HG03139 (cell line): ENCODE data around the gene SPCS1.
"Not testable (repeated sequence)": the region's sequence is repeated elsewhere in the genome, so short reads cannot be mapped to it uniquely, and the experiment has no call there.

Experiments used
- ATAC-seq: cut with Tn5 transposase; IDR thresholded peaks from one replicate; pipeline ENCODE4 v1.9.1; 2021; ENCODE audit not compliant: unreplicated experiment

Gene SPCS1

DNA sequence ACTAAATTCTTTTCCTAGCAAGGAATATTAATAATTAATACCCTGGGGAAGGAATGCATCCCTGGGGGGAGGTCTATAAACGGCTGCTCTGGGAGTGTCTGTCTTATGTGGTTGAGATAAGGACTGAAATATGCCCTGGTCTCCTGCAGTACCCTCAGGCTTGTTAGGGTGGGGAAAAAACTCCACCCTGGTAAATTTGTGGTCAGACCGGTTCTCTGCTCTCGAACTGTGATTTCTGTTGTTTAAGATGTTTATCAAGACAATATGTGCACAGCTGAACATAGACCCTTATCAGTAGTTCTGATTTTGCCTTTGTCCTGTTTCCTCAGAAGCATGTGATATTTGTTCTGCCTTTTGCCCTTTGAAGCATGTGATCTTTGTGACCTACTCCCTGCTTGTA lies 22.8 kb downstream of the SPCS1 start:
- ATAC-seq = not testable (repeated sequence)

DNA sequence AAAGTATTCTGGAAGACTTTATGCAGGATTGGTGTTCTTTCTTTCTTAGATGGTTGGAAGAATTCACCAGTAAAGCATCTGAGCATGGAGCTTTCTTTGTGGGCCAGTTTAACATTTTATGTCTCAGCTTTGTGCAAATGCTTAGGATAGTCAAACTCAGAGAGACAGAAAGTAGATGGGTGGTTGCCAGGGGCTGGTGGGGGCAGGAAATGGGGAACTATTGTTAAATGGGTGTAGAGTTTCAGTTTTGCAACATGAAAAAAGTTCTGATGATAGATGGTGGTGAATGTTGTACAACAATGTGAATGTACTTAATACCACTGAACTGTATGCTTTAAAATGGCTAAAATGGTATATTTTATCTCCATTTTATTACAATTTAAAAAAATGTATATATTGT lies 24.8 kb downstream of the SPCS1 start:
- ATAC-seq = no peak

DNA sequence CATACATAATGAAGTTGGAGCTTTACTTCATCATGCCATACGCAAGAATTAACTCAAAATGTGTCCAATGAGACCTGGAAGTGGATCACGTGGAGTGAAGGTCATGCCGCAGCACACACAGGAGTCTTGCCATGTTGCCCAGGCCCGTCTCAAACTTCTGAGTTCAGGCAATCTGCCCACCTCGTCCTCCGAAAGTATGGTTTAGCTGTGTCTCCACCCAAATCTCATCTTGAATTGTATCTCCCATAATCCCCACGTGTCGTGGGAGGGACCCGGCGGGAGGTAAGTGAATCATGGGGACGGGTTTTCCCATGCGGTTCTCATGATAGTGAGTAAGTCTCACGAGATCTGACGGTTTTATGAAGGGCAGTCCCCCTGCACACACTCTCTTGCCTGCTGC lies 25.7 kb downstream of the SPCS1 start:
- ATAC-seq = no peak

DNA sequence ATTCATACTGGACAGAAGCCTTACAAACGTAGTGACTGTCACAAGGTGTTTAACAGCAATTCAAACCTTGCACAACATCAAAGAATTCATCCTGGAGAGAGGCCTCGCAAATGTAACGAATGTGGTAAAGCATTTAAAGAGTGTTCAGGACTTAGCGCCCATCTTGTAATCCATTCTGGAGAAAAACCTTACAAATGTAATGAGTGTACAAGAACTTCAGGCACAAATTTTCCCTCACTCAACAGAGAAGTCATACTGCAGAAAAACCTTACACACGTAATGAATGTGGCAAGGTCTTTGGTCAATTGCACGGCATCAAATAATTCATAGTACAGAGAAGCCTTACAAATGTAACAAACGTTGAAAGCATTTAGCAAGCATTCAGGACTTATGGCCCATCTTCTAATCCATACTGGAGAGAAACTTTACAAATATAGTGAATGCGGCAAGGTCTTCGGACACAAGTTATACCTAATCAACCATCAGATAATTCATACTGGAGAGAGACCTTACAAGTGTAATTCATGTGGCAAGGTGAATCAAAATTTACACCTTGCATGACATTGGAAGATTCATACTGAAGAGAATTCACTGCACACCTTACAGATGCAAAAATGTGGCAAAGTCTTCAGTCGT lies 27.5 kb downstream of the SPCS1 start:
- no peak for ATAC-seq

DNA sequence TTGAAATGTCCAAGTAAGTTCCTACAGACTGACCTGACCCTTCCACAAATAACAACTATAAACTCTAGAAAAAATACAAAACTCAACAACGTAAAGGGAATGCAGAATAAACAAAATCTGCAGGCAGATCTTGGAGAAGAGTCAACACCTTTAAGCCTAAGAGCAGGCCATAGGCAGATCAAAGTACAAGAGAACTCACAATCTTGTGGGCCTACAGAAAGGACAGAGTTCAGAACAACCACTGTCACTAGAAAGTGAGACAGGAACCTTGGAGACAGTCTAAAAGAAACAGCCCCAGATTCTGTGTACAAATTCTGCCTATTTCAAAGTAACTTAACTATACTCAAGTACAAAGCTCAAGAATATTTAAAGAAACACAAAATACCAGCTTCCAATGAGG lies 33.8 kb downstream of the SPCS1 start:
- ATAC-seq = no peak

DNA sequence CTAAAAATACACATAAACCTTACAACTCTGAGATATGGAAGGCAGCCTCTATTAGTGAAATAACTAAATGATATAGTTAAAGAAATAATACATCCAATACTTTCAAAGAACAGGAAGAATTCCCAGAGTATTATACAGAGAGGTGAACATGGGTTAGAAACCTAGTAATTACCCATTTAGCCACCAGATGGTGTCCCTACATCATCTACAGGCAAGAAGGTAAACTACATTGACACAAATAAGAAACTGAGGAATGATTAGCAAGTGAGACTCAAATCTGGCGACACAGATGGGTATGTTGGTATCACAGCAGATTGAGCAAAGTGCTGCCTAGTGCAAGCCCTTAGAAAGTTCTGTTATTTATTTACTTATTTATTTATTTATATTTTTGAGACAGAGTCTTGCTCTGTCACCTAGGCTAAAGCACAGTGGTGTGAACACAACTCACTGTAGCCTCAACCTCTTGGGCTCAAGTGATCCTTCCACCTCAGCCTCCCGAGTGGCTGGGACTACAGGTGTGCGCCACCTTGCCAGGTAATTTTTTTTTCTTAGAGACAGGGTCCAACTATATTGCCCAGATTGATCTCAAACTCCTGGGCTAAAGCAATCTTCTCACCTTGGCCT lies 36.6 kb downstream of the SPCS1 start:
- no peak for ATAC-seq

DNA sequence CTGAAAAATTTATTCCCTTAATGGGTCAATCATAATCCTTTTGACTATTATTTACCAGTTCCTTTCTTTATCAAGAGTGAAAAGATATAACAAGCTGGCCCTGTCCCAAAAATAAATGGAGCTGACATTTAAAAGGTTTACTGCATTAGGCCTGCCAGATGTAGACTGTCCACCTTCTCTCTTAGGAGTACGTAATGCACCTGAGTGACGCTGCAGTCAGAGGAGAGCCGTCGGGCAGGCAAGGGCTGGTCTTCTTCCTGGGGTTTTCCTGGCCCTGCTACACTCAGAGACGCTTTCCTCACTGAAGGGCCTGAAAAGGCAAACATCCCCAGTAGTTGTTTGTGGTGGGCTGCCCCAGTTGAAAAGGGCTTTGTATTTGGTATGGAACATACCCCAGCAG lies 37.2 kb downstream of the SPCS1 start:
- ATAC-seq = no peak

DNA sequence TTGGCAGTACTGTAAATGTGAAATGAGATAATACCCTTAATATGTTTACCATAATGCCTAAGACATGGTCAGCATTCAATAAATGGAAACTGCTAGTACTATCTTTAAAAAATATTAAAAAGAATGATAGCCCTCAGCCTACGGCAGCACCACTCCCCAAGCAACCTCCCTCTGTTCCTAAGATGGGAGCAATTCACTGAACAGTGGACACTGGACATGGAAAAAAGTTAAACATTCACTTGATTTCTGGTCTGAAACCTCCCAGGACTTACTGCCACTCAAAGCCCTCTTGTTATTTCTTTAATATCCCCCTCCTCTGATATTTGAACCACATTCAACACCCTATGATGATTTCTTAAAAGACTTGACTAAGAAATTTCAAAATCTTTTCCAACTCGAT lies 37.8 kb downstream of the SPCS1 start:
- no peak for ATAC-seq

DNA sequence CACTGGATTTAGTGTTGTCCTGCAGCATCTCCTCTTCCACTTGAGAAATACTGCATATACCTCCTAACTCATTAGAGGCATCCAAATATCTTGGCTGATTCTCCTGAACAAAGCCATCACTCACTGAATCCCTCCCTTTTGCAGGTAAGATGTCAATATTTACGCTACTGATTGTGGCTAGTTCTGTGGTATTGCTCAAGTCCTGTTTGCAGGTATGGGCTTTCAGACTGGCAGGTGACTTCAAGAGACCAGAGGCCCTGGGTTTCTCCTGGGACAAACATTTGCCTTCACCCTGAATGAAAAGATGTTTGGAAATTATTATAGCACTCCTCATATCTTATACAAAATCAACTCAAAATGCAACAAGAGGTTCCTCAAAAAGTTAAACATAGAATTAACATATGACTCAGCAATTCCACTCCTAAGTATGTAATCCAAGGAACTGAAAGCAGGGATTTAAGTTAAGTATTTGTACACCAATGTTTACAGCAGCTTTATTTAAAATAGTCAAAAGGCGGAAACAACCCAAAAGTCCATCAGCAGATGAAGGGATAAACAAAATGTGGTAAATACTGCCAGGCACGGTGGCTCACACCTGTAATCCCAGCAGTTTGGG lies 46.2 kb downstream of the SPCS1 start:
- no peak for ATAC-seq

DNA sequence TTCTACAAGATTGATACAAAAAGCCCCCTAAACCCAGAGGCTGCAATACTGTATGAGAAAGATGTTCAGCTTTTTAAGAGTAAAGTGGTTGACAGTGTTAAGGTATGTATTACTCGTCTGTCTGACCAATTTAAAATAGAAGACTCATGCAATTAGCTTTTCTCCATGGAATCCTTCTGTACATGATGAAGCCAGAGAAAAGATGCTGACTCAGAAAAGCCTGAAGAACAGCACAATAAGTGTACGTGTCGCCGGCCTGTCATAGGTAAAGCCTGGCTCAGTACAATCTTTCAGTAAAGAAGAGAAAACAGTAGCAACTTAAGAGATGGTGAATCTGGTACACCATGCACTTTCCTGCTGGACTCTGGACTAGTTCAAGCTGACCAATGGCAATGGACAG lies 48.5 kb downstream of the SPCS1 start:
- no peak for ATAC-seq

DNA sequence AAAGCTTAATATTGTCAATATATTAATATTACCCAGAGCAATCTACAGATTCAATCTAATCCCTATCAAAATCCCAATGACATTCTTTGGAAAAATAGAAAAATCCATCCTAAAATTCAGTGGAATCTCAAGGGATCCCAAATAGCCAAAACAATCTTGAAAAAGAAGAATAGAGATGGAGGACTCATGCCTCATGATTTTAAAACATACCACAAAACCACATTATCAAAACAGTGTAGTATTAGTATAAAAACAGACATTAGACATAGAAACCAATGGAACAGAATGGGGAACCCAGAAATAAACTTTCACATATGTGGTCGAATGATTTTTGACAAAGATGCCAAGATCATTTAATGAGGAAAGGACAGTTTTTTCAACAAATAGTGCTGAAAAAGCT lies 50.2 kb downstream of the SPCS1 start:
- ATAC-seq = no peak
